ENCODE results near the gene FAM222B. TPM values are rescaled to one million over a fixed set of nuclear protein-coding genes. Genes with fewer than 3 reads are reported as not detected.

Gene FAM222B
- total and polyA plus RNA-seq, 2 of the 4 experiments (the other 2 are of a cell fraction) = 2.5 to 10.8 TPM

- 95% methylated on average over 10 of the region's 15 CpGs; no CpG with 5 or more reads in 1 of the 2 experiments for WGBS, 2 experiments (ENCODE audit: extremely low coverage in 2 of 2, insufficient read length in 1 of 2)
- ATAC-seq (ENCODE audit: low read depth) = no peak
- no peak overlapping the region for H3K4ac ChIP-seq (ENCODE audit: low read depth, low read length)
Measured at GRCh38 chr17:28828294-28829040, 14.1 kb downstream of the FAM222B start.

More at GRCh38 chr17:28828294-28829040, 14.1 kb downstream of the FAM222B start:
- POLR2A ChIA-PET (ENCODE audit: unreplicated experiment) = no interaction called here
- no peaks in the 10 kb centered on the region for H3K27me3 ChIP-seq (ENCODE audit: control insufficient read depth, insufficient read depth, low read length)
- dilution Hi-C loops (cut with HindIII; ENCODE audit: low sequenced_read_pairs, unreplicated experiment) = no loop called here
- BruUV-seq (replicated peaks) = no TSS peak
- CTCF ChIA-PET = no interaction called here
- H2BK120ac ChIP-seq (ENCODE audit: low read depth, low read length) = no peak overlapping the region
- H3K79me1 ChIP-seq (ENCODE audit: low read depth in 1 of 2, low read length in 2 of 2) = peaks cover 23 to 62% of the 10 kb centered on the region in 2 experiments
- no peak overlapping the region for H2BK15ac ChIP-seq (ENCODE audit: low read depth, low read length)
- H3K27ac ChIP-seq (ENCODE audit: insufficient read depth, low read length) = no peak overlapping the region
- intact Hi-C loops (cut with micrococcal nuclease) = no loop called here
- TF ChIP-seq MAZ (IDR thresholded peaks at IDR 0.05; ENCODE audit: borderline replicate concordance, low read depth, low read length) (no peak), NFE2L2 (IDR thresholded peaks at IDR 0.05; ENCODE audit: low read depth, low read length) (no peak), MAFK (IDR thresholded peaks at IDR 0.05; ENCODE audit: low read depth, low read length) (no peak), CHD1 (IDR thresholded peaks at IDR 0.05; ENCODE audit: low read depth, low read length) (no peak)
- no peak overlapping the region for H4K91ac ChIP-seq (ENCODE audit: insufficient read depth, low read depth, low read length)
- H3K14ac ChIP-seq (replicated peaks; ENCODE audit: low read depth, low read length) = no peak overlapping the region
- H4K5ac ChIP-seq (ENCODE audit: low read depth, low read length) = no peak overlapping the region
- no peaks in the 10 kb centered on the region for H3K9me1 ChIP-seq (ENCODE audit: insufficient read depth, low read length)
- H3K36me3 ChIP-seq (ENCODE audit: control insufficient read depth, insufficient read depth, low read length) = peaks cover 3% of the 10 kb centered on the region; the same call in 1 of the 2 replicates
- no peak overlapping the region for H3K4me2 ChIP-seq (ENCODE audit: low read depth, low read length)
- H4K20me1 ChIP-seq (ENCODE audit: insufficient read depth, low read length) = peaks cover 13% of the 10 kb centered on the region
- H2BK20ac ChIP-seq (ENCODE audit: low read depth, low read length) = no peak overlapping the region
- in situ Hi-C loops (cut with MboI; ENCODE audit: low sequenced_read_pairs) = no loop called here
- H4K8ac ChIP-seq (ENCODE audit: low read depth in 2 of 2, low read length in 2 of 2) = no peak overlapping the region
- H2BK5ac ChIP-seq (ENCODE audit: low read depth, low read length, poor library complexity, severe bottlenecking) = no peak overlapping the region
- no peak overlapping the region for H3K4me3 ChIP-seq (ENCODE audit: insufficient read depth, low read depth, low read length)
- H2AK5ac ChIP-seq (ENCODE audit: low read depth, low read length) = no peak overlapping the region
- no peak overlapping the region for H2AFZ ChIP-seq (replicated peaks; ENCODE audit: low read length, poor library complexity)
- no peak overlapping the region for H3K23ac ChIP-seq (ENCODE audit: low read depth, low read length)
- no peaks in the 10 kb centered on the region for H3K9me3 ChIP-seq (ENCODE audit: control insufficient read depth, insufficient read depth, low read length)
- DNase-seq = peak; percentile 35
- H3K18ac ChIP-seq (ENCODE audit: low read depth, low read length) = no peak overlapping the region
- H2AK9ac ChIP-seq (replicated peaks; ENCODE audit: low read depth, low read length, poor library complexity) = no peak overlapping the region
- H3K56ac ChIP-seq (ENCODE audit: extremely low read depth, insufficient read depth, low read length) = no peak overlapping the region
- no peak overlapping the region for H3K9ac ChIP-seq (ENCODE audit: low read depth, low read length)
- no peaks in the 10 kb centered on the region; the same call in none of the 2 replicates for H3K4me1 ChIP-seq (ENCODE audit: control insufficient read depth, insufficient read depth, low read length)

Measured in IMR-90 (cell line).